HCT116 (cell line): Measurements from ENCODE around the gene DRICH1.
"Not testable (repeated sequence)": the region's sequence is repeated elsewhere in the genome, so short reads cannot be mapped to it uniquely, and the experiment has no call there.

Experiments used
- ATF3 ChIP-seq: IDR thresholded peaks from 2 replicates; pipeline ENCODE4 v1.6.1; 2012
- EGR1 ChIP-seq: IDR thresholded peaks from 2 replicates; pipeline ENCODE4 v1.6.1; 2012; ENCODE audit warnings: low read depth
- EZH2 ChIP-seq: fragments of 200-600 bp; sonication (generic); IDR thresholded peaks from 2 replicates; pipeline ENCODE4 v1.6.1; 2017; ENCODE audit warnings: antibody characterized with exemption, mixed run types
- EZH2phosphoT487 ChIP-seq: fragments of 200-600 bp; IDR thresholded peaks from 2 replicates; pipeline ENCODE4 v1.6.1; 2018; ENCODE audit warnings: antibody characterized with exemption, borderline replicate concordance
- JUND ChIP-seq: IDR thresholded peaks from 2 replicates; pipeline ENCODE4 v1.6.1; 2012
- POLR2A ChIP-seq: IDR thresholded peaks from 2 replicates; pipeline ENCODE4 v1.7.0; 2011; ENCODE audit warnings: borderline replicate concordance; ENCODE audit not compliant: insufficient read depth, insufficient read length; ENCODE audit errors: extremely low read depth
- RAD21 ChIP-seq: IDR thresholded peaks from 2 replicates; pipeline ENCODE4 v1.6.1; 2012; ENCODE audit warnings: low read depth, mild to moderate bottlenecking
- REST ChIP-seq: IDR thresholded peaks from 2 replicates; pipeline ENCODE4 v1.6.1; 2012; ENCODE audit warnings: low read depth
- SRF ChIP-seq: IDR thresholded peaks from 2 replicates; pipeline ENCODE4 v1.6.1; 2012; ENCODE audit warnings: low read depth
- YY1 ChIP-seq: IDR thresholded peaks from 2 replicates; pipeline ENCODE4 v1.6.1; 2011; ENCODE audit warnings: low read length, low read depth, moderate library complexity, mild to moderate bottlenecking; ENCODE audit not compliant: insufficient replicate concordance; ENCODE audit errors: extremely low read depth
- ZBTB33 ChIP-seq: IDR thresholded peaks from 2 replicates; pipeline ENCODE4 v1.6.1; 2011; ENCODE audit warnings: mild to moderate bottlenecking, low read length, moderate library complexity; ENCODE audit not compliant: insufficient replicate concordance; ENCODE audit errors: extremely low read depth
- ZNF274 ChIP-seq: fragments of 200-500 bp; sonication (Bioruptor generic); IDR thresholded peaks from 2 replicates; pipeline ENCODE4 v1.6.1; 2014; ENCODE audit warnings: mild to moderate bottlenecking, low read depth, low read length, inconsistent platforms
- TF ChIP-seq, protein P1 (sequence below), 3 experiments: fragments of 200-600 bp in 1 of 3; sonication (generic) in 1 of 3; IDR thresholded peaks in 2 of 3; conservative IDR thresholded peaks in 1 of 3; 2 replicates each; pipeline ENCODE4 v1.5.1; 2012 to 2017; ENCODE audit warnings: low read depth in 2 of 3, low read length in 2 of 3, antibody characterized with exemption in 1 of 3, borderline replicate concordance in 1 of 3, control low read depth in 1 of 3, mild to moderate bottlenecking in 1 of 3, mixed read lengths in 1 of 3, mixed run types in 1 of 3, moderate library complexity in 1 of 3; ENCODE audit not compliant: insufficient read depth in 1 of 3

- TF ChIP-seq RAD21, YY1, EZH2phosphoT487, EZH2, POLR2A, SRF, EGR1, JUND, ZBTB33, ZNF274, REST, ATF3: not testable (repeated sequence)
- TF ChIP-seq, protein P1, sequence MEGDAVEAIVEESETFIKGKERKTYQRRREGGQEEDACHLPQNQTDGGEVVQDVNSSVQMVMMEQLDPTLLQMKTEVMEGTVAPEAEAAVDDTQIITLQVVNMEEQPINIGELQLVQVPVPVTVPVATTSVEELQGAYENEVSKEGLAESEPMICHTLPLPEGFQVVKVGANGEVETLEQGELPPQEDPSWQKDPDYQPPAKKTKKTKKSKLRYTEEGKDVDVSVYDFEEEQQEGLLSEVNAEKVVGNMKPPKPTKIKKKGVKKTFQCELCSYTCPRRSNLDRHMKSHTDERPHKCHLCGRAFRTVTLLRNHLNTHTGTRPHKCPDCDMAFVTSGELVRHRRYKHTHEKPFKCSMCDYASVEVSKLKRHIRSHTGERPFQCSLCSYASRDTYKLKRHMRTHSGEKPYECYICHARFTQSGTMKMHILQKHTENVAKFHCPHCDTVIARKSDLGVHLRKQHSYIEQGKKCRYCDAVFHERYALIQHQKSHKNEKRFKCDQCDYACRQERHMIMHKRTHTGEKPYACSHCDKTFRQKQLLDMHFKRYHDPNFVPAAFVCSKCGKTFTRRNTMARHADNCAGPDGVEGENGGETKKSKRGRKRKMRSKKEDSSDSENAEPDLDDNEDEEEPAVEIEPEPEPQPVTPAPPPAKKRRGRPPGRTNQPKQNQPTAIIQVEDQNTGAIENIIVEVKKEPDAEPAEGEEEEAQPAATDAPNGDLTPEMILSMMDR (IDR thresholded peaks at IDR 0.05 in 2 of 3, conservative IDR thresholded peaks at IDR 0.05 in 1 of 3; ENCODE audit: borderline replicate concordance in 1 of 3, insufficient read depth in 1 of 3, low read depth in 2 of 3, low read length in 2 of 3): not testable (repeated sequence)
Observed at GRCh38 chr22:23660381-23660780, 28.3 kb upstream of the DRICH1 start.
